SK-N-SH (cell line): ENCODE results near the gene PELI2. TPM values are rescaled to one million over a fixed set of nuclear protein-coding genes. Genes with fewer than 3 reads are reported as not detected.

Source experiments
- CTCF ChIA-PET: fragments of 300-600, 350-600 bp; formaldehyde crosslinking; extraction: SDS; loops from one replicate; lab custom pipeline; 2021; lab: Yijun Ruan, JAX
- POLR2A ChIA-PET: fragments of 350-600 bp; sonication (Branson Sonifier 250); formaldehyde crosslinking; extraction: SDS; loops from one replicate; lab custom pipeline; 2020; ENCODE audit warnings: antibody characterized with exemption, inconsistent platforms; lab: Yijun Ruan, JAX
- DNase-seq: peaks from one replicate; pipeline ENCODE4 v3.0.0; 2012
- H2AFZ ChIP-seq: fragments of 200-600 bp; sonication (generic); 2 replicates; pipeline ENCODE4 v1.8.1; 2016; ENCODE audit warnings: antibody characterized with exemption, mild to moderate bottlenecking, low read depth
- H3F3A ChIP-seq: fragments of 200-600 bp; sonication (generic); replicated peaks from 2 replicates; pipeline ENCODE3; 2016; ENCODE audit warnings: antibody characterized with exemption, mild to moderate bottlenecking; ENCODE audit not compliant: insufficient read depth
- H3K27ac ChIP-seq, 2 experiments: fragments of 200-500 bp in 1 of 2; fragments of 200-600 bp in 1 of 2; sonication (Bioruptor generic) in 1 of 2; sonication (generic), shearing (Covaris generic) in 1 of 2; 2 replicates each; pipeline versions ENCODE4 v1.5.1 to v1.6.1; 2014 to 2016; ENCODE audit warnings: low read depth in 2 of 2, inconsistent platforms in 1 of 2, low read length in 1 of 2, mild to moderate bottlenecking in 1 of 2, mixed read lengths in 1 of 2
- H3K27me3 ChIP-seq: fragments of 200-600 bp; sonication (generic), shearing (Covaris generic); 2 replicates; pipeline ENCODE4 v1.6.1; 2016; ENCODE audit warnings: mixed run types; ENCODE audit not compliant: insufficient read depth
- H3K36me3 ChIP-seq, 2 experiments: fragments of 200-500 bp in 1 of 2; fragments of 200-600 bp in 1 of 2; sonication (Bioruptor generic) in 1 of 2; sonication (generic) in 1 of 2; replicated peaks in 1 of 2; 2 replicates each; pipeline versions ENCODE3 to v1.5.1; 2014 to 2016; ENCODE audit warnings: low read length in 1 of 2, mild to moderate bottlenecking in 1 of 2; ENCODE audit not compliant: insufficient read depth in 2 of 2, control insufficient read depth in 1 of 2
- H3K4me1 ChIP-seq, 2 experiments: fragments of 200-500 bp in 1 of 2; fragments of 200-600 bp in 1 of 2; sonication (Bioruptor generic) in 1 of 2; sonication (generic), shearing (Covaris generic) in 1 of 2; 2 replicates each; pipeline versions ENCODE4 v1.5.1 to v1.6.1; 2014 to 2016; ENCODE audit warnings: low read depth in 1 of 2, low read length in 1 of 2, mixed run types in 1 of 2; ENCODE audit not compliant: insufficient read depth in 2 of 2, control insufficient read depth in 1 of 2
- H3K4me2 ChIP-seq: fragments of 200-600 bp; sonication (generic), shearing (Covaris generic); 2 replicates; pipeline ENCODE4 v1.6.1; 2017; ENCODE audit warnings: mixed run types
- H3K4me3 ChIP-seq, 2 experiments: fragments of 200-500 bp in 1 of 2; fragments of 200-600 bp in 1 of 2; sonication (Bioruptor generic) in 1 of 2; sonication (generic), shearing (Covaris generic) in 1 of 2; 2 replicates each; pipeline versions ENCODE4 v1.5.1 to v1.8.1; 2014 to 2016; ENCODE audit warnings: low read depth in 2 of 2, inconsistent platforms in 1 of 2, low read length in 1 of 2, mild to moderate bottlenecking in 1 of 2, mixed read lengths in 1 of 2, moderate library complexity in 1 of 2
- H3K79me2 ChIP-seq: fragments of 200-600 bp; sonication (generic); 2 replicates; pipeline ENCODE4 v1.8.1; 2017; ENCODE audit warnings: mild to moderate bottlenecking; ENCODE audit not compliant: insufficient read depth
- H3K9ac ChIP-seq: fragments of 200-600 bp; sonication (generic); 2 replicates; pipeline ENCODE4 v1.6.1; 2017; ENCODE audit warnings: mixed run types
- H3K9me2 ChIP-seq: fragments of 200-600 bp; sonication (generic); 2 replicates; pipeline ENCODE4 v1.6.1; 2017; ENCODE audit warnings: mixed run types
- H3K9me3 ChIP-seq: fragments of 200-600 bp; sonication (generic); 2 replicates; pipeline ENCODE4 v1.6.1; 2017; ENCODE audit warnings: mixed run types, mild to moderate bottlenecking, moderate library complexity
- H4K20me1 ChIP-seq: fragments of 200-600 bp; sonication (generic); 2 replicates; pipeline ENCODE4 v1.6.1; 2017; ENCODE audit warnings: mild to moderate bottlenecking, mixed run types; ENCODE audit not compliant: insufficient read depth
- CHD2 ChIP-seq: fragments of 150-350 bp; IDR thresholded peaks from 2 replicates; pipeline ENCODE4 v1.6.1; 2018; ENCODE audit warnings: low read length; ENCODE audit not compliant: partially characterized antibody
- CTCF ChIP-seq: fragments of 200-600 bp; sonication (generic); IDR thresholded peaks from 2 replicates; pipeline ENCODE4 v1.6.1; 2017; ENCODE audit warnings: antibody characterized with exemption, mild to moderate bottlenecking, moderate library complexity
- ELF1 ChIP-seq: IDR thresholded peaks from 2 replicates; pipeline ENCODE4 v1.4.0; 2012
- EZH2phosphoT487 ChIP-seq: fragments of 200-600 bp; sonication (generic); IDR thresholded peaks from 2 replicates; pipeline ENCODE4 v1.6.1; 2017; ENCODE audit warnings: low read depth, mixed run types, mild to moderate bottlenecking, antibody characterized with exemption, moderate library complexity, borderline replicate concordance
- FOSL2 ChIP-seq: IDR thresholded peaks from 2 replicates; pipeline ENCODE4 v1.4.0; 2012; ENCODE audit warnings: low read depth, mild to moderate bottlenecking, moderate library complexity, borderline replicate concordance
- GATA2 ChIP-seq: sonication (generic); formaldehyde crosslinking; IDR thresholded peaks from 2 replicates; pipeline ENCODE4 v1.5.0; 2020; ENCODE audit warnings: mild to moderate bottlenecking, missing genetic modification reagents
- MEF2A ChIP-seq: IDR thresholded peaks from 2 replicates; pipeline ENCODE4 v1.4.0; 2012; ENCODE audit warnings: low read depth, borderline replicate concordance
- NFIC ChIP-seq: IDR thresholded peaks from 2 replicates; pipeline ENCODE4 v1.4.0; 2012; ENCODE audit warnings: borderline replicate concordance
- NRF1 ChIP-seq: IDR thresholded peaks from 2 replicates; pipeline ENCODE4 v1.6.1; 2012; ENCODE audit warnings: low read depth, mild to moderate bottlenecking, low read length
- POLR2AphosphoS5 ChIP-seq: IDR thresholded peaks from 2 replicates; pipeline ENCODE4 v1.6.1; 2012; ENCODE audit warnings: low read depth, low read length
- RAD21 ChIP-seq: IDR thresholded peaks from 2 replicates; pipeline ENCODE4 v1.6.1; 2012; ENCODE audit warnings: mild to moderate bottlenecking, low read length
- RFX5 ChIP-seq: IDR thresholded peaks from 2 replicates; pipeline ENCODE4 v1.6.1; 2012; ENCODE audit warnings: mild to moderate bottlenecking, improper control_type of control experiment, low read length
- SIN3A ChIP-seq: IDR thresholded peaks from 2 replicates; pipeline ENCODE4 v1.6.1; 2012; ENCODE audit warnings: low read depth, mild to moderate bottlenecking, low read length, moderate library complexity, borderline replicate concordance
- SMC3 ChIP-seq: IDR thresholded peaks from 2 replicates; pipeline ENCODE4 v1.6.1; 2012; ENCODE audit warnings: low read depth, low read length, improper control_type of control experiment
- TAF1 ChIP-seq: IDR thresholded peaks from 2 replicates; pipeline ENCODE4 v1.6.1; 2012; ENCODE audit warnings: low read depth, mild to moderate bottlenecking, low read length, moderate library complexity, borderline replicate concordance
- TCF12 ChIP-seq: IDR thresholded peaks from 2 replicates; pipeline ENCODE4 v1.4.0; 2012
- ZBTB33 ChIP-seq: IDR thresholded peaks from 2 replicates; pipeline ENCODE4 v1.4.0; 2012; ENCODE audit warnings: low read depth, borderline replicate concordance
- WGBS: methylation state at CpG from one replicate; pipeline ENCODE4 v1.1.6; 2017; ENCODE audit warnings: low lambda C conversion rate; 5-methylcytosine and 5-hydroxymethylcytosine counted together
- polyA plus RNA-seq, 3 experiments: library from polyadenylated mRNA; depleted of rRNA; stranded (reverse); fragments of >200 nt; gene quantifications; 2 replicates each; pipeline ENCODE4 v1.2.3, GENCODE V29; 2012

The PELI2 gene
- polyA plus RNA-seq, 1 of the 3 experiments (the other 2 are of a cell fraction), result not detected

DNA sequence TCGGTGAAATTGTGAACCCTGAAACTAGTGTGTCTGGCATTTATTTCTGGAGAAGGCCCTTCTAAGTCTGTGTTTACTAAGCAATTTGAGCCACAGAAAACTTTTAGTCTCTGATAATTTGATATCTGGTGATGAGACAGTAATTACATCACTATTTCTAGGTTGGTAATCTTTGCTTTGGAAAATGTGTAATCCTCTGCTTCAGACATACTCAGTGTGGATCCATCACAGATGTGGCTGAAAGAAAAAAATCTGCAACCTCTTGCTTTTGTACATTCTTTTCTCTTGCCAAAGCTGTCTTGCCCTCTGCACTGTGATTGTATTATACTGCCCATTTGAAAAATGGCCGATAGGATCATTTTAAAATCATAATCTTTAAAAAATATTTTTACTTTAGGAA lies 78.1 kb downstream of the PELI2 start:
- ChIA-PET POLR2A (no interaction called here), CTCF (no interaction called here)
- Histone ChIP-seq H3K36me3 (no peaks in the 10 kb centered on the region), H3K9me2 (no peaks in the 10 kb centered on the region), H3K9me3 (no peaks in the 10 kb centered on the region), H4K20me1 (no peaks in the 10 kb centered on the region), H3F3A (no peaks in the 10 kb centered on the region), H3K4me3 (no peak overlapping the region), H3K4me1 (no peaks in the 10 kb centered on the region), H3K4me2 (no peak overlapping the region), H3K9ac (no peak overlapping the region), H3K79me2 (no peaks in the 10 kb centered on the region), H2AFZ (no peak overlapping the region), H3K27ac (no peak overlapping the region), H3K27me3 (peaks cover 19% of the 10 kb centered on the region; the same call in 1 of the 2 replicates)
- TF ChIP-seq TAF1 (no peak), CTCF (no peak)
- DNase-seq, result no peak
- 7% methylated on average over 2 of the region's 2 CpGs for WGBS

GRCh38 chr14:56197150-56197549 lies 78.9 kb downstream of the PELI2 start:
- POLR2A ChIA-PET, result no interaction called here
- H4K20me1 ChIP-seq, result no peaks in the 10 kb centered on the region
- CTCF ChIA-PET, result no interaction called here
- TF ChIP-seq MEF2A, result no peak
- TF ChIP-seq TAF1, result no peak
- TF ChIP-seq RAD21, result no peak
- TF ChIP-seq ZBTB33, result no peak
- no peak for TF ChIP-seq POLR2AphosphoS5
- no peak for TF ChIP-seq SMC3
- no peak for TF ChIP-seq SIN3A
- TF ChIP-seq TCF12, result no peak
- no peak for TF ChIP-seq GATA2 (CRISPR knock-in tag)
- no peak for TF ChIP-seq NRF1
- TF ChIP-seq RFX5, result no peak
- TF ChIP-seq EZH2phosphoT487, result no peak
- no peak for TF ChIP-seq FOSL2
- no peak for TF ChIP-seq NFIC
- no peak for TF ChIP-seq CHD2
- TF ChIP-seq ELF1, result no peak
- H3K4me2 ChIP-seq, result no peak overlapping the region
- H3K4me3 ChIP-seq, result no peak overlapping the region
- H3K36me3 ChIP-seq, result no peaks in the 10 kb centered on the region
- no peak for DNase-seq
- H3F3A ChIP-seq, result no peaks in the 10 kb centered on the region
- no peaks in the 10 kb centered on the region for H3K9me2 ChIP-seq
- H3K4me1 ChIP-seq, result no peaks in the 10 kb centered on the region
- no peak overlapping the region for H3K9ac ChIP-seq
- H3K27me3 ChIP-seq, result peaks cover 14% of the 10 kb centered on the region; the same call in 1 of the 2 replicates
- H3K27ac ChIP-seq, result no peak overlapping the region
- WGBS, result 38% methylated on average over 1 of the region's 1 CpG
- no peaks in the 10 kb centered on the region for H3K79me2 ChIP-seq
- no peak overlapping the region for H2AFZ ChIP-seq
- no peaks in the 10 kb centered on the region for H3K9me3 ChIP-seq
